Medulla oblongata (tissue), 1 donor: ENCODE measurements around the gene MICAL2.
A peak's percentile ranks its signal among the peaks of the same experiment; 100 is the strongest.

Experiments
- DNase-seq: peaks from one replicate; pipeline ENCODE4 v3.0.0-alpha.2; 2015; ENCODE audit errors: extremely low spot score

MICAL2 gene

DNA sequence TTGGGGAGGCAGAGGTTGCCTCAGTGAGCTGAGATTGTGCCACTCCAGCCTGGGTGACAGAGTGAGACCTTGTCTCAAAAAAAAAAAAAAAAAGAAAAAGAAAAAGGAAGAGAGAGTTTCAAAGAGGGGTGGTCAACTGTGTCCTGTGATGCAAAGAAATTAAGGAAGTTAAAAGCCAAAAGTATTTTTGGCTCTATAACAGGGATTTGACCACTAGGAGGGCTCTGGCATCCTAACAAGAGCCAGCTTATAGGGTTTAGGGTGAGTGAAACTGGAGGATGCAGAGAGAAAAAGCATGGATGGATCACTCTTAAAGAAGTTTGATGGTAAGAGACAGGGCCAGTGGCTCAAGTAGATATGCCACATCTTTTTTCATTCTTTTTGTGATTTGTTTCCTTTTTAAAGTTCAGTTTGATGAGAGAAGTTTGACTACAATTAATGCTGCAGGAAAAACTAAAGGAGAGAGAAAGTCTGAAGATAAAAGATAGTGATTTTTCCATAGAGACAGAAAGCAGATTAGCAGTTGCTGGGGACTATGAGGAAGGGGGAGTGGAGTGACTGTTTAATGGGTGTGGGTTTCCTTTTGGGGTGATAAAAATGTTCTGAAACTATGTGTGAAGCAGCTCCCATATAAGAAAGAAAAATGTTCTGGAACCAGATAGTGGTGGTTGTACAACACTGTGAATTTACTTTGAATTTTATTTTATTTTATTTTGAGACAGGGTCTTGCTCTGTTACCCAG lies 11.1 kb upstream of the MICAL2 start:
- no peak for DNase-seq

DNA sequence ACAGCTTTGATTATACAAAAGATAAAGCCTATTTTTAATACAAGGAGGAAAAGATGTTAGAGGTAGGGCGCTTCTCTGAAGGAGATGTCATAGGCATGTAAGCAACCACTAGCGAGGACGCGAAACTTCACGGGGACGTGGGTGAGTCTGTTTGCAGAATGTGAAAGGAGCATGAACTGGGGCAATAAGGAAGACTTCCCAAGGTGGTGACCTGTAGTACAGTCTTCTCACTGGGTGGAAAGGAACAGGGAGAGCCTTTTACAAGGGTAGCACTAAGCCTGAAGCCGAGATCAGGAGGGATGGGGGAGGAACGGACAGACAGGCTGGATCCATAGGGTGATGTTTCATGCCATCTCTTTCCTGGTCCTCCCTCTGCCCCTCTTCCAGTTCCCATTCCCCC lies 10.0 kb upstream of the MICAL2 start:
- no peak for DNase-seq

DNA sequence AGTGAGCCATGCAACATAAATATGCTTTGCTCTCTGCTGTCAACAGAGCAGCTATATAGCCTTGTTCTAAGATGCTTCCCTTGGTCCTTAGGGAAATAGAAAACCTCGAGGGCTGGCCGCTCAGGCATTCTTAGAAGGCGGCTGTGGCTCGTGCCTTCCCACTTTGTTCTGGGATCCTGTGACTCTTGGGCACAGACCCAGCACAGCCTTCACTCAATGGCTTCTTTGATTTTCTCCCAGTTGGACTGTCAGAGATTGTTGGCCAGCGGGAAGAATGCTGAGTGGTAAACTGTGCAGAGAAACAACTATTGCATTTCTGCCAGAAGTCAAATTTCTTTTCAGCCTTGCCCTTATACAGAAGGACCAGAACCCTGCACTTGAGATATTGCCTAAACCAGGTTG lies 9.5 kb upstream of the MICAL2 start:
- peak; percentile 94 for DNase-seq

DNA sequence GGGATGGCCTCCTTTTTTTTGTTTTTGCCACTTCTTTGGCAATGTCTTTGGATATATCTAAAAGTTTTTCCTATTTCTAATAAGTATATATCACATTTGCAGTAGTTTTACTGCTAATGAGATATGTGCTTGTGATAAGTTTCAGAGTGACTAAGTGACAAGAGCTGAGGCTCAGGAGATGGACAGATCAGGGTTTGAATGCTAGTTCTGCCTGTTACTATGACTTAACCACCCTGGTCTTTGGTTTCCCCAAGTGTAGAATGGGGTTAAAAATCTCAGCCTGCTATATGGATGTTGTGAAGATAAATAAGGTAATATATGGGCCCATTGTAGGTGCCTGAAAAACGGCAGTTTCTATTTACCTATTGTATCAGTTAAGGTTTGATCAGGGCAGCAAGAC lies 9.1 kb upstream of the MICAL2 start:
- DNase-seq, result no peak

DNA sequence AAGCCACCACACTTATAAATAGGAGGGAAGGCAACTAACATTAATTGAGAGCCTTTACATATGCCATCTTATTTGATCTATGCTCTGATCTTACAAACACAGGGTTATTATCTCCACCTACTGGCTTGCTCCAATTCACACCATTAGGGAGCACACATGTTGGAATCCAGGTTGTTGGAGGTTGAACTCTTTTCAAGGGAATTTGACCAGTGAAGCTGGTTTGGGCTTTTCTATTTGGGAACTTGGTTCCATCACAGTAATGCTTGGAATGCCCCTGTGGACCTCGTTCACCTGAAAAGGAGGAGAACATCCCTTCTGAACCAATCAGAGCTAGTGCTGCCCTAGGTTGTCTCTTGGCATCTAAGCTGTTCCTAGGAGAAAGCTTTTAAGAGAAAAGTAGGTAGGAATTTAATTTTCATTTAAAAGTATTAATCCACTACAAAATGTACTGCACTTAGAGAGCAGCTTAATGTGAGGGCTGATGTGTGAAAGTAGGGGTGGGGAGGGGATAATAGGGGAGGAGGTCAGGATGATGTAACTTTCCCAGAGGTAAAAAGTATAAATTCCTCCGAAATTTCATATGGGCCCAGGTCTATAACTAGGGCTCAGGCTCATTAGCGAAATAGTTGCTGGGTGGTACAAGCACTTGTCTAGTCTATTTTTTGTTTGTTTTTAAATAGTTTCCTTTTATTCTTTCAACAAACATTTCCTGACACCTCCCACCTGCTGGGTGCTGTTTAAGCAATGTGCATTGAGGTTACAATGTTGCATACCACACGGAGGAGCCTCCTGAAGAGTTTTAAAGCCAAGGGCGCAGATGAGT lies 7.6 kb upstream of the MICAL2 start:
- no peak for DNase-seq

DNA sequence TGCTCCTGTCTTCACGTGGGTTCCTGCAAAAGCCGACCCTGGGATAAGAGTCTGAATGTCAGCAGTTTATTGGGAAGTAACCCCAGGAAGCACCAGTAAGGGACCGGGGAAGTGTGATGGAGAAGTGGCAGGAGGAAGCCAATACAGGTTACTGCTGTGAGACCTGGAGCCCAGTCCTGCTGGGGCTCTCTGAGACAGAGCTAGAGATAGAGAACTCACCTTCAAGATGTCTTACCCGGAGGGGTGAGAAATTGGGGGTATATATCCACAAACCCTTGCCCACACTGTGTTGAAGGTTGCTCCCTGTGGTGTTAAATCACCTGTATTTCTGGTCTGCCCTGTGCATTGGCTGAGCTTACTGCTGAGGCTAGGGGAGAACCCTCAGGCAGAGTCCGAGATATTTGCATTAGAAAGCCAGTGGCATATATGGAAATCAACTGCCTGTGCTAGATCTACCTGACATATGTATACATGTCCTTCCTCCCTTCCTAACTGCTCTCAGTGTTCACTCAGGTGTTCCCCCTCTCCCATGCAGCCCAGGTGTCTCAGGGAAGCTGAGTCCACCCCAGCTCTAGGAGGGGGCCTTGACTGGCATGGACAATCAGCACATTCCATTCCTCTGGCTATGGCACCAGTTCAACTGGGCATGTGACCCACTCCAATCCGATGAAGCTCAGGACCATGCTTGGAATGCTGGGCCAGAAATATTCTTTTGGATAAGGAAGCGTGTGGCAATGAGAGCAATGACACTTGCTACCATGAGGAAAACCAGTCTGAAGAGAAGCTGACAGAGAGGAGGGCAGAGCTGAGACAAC lies 6.8 kb upstream of the MICAL2 start:
- DNase-seq, result no peak

DNA sequence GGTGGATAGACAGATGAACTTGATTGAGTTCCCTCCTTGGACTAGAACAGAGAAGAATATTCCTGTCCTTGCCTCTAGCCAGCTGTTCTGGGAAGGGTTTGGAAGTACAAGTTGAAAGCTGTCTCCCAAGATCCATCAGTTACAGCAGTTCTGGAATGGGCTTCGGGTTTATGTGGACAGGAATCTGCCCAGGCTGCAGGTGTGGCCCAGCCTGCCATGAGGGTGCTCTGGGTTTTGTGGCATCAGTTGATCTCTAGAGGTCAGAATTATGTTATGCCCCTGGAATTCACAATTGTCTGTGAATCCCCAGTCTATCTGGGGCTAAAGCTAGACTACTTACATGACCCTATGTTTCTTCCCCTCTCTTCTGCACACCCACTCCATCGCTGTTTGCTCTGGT lies 4.9 kb upstream of the MICAL2 start:
- DNase-seq, result no peak

DNA sequence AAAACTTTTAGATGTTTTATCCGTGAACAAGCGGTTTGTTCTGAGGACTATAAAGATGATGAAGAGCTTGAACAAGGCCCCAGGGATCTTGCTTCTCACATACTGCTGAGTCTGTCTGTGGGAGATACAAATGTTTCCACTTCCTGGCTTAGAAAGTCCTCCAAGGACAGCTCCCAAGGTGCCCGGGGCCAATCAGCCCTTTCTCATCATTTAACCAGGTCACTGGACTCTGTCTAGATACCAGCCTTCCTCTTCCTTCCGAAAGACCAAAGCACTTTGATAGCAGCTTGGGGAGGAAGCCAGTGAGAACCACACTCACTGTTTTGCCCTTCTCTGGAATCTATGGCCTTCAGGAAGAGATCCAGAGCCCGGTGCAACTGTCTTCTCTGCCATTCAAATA lies 4.3 kb upstream of the MICAL2 start:
- no peak for DNase-seq

DNA sequence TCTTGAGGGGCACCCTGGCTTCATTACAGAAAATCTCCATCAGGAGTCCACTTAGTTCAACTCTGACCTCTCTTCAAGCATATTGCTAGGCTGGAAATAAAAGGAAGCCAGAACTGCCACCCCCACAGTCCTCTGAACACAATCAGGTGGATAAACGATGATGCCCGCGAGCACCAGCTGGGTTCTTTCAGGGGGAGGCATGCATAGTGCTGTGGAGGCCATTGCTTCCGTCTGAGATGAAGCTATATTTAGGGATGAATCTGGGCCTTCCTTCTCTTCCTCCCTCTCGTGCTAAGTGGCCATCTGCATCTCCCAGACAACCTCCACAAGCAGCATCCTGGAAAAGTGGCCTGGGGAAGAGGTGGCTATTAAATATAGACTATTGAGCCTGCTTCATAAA lies 3.9 kb upstream of the MICAL2 start:
- no peak for DNase-seq

DNA sequence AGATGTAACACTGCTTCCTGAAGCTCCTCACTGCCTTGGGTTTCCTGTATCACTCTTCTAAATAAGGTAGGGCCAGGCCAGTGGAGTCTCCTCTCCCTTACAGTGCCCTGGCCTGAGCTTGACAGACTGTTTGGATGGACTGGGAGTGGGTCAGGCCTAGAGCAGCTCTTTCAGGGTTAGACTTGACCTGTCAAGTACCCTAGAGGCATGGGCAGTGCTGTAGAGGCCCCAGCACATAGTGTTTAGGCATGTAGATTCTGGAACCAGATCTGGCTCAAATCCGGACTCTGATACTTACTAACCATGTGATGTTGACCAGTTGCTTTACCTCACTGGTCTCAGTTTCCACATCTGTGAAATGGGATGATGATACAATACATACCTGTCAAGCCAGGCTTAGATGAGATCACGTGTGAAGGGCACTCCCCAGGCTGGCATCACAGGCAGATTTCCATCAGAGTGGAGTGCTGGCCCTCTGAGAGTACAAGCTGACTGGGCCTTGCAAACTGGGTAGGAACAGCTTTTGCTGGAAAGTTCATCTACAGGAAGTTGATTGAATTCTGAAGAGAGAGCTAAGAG lies 1.4 kb upstream of the MICAL2 start:
- DNase-seq, result no peak

DNA sequence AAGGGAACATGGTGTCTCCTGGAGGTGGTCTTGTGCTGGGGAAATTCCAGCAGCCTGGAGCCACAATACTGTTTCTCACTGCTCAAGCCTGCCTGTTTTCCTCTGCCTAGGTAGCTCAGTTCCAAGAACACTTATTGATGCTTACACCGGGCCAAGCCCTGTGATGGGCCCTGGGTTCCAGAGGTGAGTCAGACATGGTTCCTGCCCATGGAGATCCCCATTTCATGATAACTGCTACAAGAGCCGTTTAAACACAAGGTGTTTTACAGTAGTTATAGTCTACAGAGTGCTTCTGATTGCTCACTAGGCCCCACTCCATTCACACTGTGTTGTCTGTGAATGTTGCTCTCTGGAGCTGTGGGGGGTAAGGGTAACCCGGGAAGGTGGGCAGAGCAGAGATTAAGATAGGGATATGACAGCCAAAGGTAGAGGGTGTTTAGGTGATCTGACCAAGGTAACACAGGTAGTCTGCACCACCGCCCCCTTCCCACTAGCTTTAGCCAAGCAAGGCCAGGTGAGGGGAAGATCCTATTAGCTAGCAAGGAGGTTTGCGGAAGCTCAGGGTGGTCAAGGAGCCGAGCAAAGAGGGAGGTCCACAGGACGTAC lies 696 bp upstream of the MICAL2 start:
- DNase-seq, result no peak

DNA sequence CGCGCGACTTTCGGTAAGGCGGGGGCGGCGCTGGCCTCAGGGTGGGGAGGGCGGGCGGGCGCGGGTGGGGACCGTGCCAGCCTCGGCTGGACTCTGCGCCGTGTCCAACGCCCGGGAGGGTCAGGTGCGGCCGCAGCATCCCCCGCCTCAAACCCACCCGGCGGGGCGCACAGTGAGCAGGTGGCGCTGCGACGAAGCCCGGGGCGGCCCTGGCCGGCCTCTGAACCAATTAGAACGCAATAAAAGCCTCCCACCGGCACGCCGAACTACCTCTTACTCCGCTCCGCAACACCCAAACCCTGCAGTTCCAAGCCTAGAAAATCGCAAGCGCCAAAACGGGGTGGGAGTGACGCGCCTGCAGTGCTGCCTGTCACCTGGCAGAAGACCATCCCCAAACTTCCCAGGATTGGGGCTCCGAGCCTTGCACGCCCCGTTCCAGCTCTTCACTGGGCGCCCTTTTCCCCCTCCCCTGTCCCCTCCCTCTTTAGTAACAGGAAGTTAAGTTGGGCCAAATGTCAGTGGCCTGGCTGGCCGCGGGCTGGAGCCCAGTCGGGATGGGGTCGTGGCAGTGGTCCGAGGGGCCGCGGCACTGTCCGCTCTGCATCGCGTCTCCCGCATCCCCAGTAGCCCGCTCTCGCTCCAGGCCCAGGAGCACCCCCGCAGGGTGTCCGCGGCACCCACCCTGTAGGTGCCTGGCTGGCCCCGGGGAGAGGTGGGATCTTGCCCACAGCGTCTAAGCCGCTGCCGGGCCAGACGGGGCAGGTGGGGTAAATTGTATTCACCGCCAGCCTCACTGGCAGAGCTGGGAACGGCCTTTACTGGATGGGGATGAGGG lies 541 bp downstream of the MICAL2 start:
- peak; percentile 24 for DNase-seq

DNA sequence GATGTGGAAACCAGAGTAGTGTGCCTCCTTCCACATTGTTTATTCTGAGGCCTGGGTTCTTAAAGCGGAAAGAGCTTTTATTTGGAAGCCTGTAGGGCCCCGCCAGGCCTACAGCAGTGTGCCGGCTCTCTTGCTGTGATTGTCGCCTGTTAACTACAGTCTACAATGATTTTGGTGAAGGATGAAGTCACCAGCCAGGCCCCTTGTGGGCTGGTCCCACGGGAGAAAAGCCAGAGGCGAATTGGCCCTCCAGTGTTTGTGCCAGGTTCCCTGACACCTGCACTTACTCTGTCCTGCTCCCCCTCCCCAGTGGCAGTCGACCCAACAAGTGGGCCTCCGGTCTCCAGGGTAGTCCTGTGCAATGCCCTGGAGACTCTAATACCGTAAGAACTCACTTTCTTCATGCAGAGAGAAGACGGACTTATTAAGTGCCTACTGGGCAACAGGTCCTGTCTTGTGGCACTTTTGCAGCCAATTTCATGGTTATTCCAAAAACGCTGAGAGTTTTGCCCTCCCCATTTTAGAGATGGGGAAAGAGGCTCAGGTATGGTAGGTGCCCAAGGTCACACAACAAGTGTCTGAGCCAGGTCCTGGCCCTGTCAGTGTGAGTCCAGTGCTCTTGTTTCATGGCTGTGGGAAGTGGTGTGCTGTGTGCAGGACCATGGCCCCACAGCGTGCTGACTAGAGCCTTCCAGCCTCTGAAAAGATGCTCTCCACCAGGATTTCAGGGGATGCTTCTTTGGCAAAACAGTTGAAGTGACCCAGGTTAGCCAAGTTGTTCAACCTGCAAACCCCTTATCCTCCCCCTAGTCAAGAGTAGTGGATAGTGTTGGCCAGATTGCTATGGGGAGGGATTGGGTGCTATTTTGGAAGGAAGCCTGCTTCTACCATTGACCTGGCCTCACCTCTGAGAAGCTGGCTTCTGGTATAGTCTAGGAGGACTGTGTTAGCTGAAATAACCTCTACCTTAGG lies 1.4 kb downstream of the MICAL2 start:
- DNase-seq, result no peak

DNA sequence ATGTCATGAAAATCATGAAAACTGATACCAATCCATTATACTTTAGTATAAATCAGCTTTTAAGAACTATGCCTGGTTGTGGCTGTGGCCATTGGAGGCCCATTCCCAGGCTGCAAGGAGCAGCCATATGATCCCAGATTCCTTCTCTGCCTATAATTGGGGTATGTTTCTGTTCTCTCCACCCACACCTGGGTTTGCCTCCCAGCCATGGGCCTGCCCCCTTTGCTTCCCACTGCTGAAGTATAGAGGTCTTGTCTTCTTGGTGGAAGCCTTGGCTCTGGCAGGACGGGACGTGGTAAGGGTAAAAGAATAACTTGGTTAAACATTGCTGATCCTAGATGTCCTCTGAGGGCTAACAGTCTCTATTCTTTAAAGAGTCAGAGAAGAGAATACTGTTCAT lies 2.4 kb downstream of the MICAL2 start:
- no peak for DNase-seq

DNA sequence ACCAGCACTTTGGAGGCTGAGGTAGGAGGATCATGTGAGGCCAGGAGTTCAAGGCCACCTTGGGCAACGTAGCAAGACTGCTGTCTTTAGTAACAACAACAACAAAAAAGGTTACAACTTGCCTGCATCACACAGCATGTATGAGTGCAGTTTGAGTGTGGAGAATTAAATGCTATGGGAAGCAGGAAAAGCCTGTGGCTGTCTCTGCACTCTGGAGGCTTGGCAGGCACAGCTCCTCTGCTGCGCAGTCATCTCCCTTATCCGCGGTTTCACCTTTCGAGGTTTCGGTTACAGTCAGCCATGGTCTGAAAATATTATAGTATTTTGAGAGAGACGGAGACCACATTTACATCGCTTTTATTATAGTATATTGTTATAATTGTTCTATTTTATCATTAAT lies 2.9 kb downstream of the MICAL2 start:
- no peak for DNase-seq

DNA sequence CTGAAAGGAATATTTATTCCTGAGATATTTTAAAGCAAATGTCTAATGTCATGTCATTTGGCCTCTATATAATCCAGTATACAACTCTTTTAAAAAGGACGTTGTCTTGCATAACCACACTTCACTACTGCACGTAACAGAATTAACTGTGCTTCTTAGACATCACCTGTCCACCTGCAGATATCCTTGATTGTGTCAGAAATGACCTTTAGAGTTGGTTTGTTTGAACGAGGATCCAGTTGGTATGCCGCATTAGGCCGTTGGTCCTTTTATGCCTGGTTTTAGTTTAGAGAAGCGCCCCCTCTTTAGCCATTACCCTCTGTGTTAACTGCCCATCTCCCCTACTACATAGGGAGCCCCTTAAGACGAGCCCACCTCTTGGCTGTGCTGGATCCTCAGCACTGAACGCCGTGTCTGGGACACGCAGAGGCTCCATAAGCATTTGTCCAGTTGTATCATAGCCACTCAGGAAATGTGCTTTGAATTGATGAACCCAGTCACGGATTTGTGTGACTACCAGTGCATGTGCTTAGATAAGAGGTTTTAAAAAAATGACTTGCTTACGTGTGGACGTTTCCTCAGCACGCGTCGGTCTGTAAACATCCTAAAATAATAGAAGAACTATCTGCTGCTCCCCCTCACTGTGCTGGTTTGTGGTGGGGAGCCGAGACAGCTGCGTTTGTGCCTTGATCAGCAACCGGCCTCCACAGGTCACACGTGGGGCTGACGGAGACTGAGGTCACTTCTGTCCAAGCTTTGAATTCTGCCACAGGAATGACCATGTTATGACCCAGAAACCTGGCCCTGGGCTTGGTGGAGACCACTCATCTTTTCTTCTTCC lies 4.0 kb downstream of the MICAL2 start:
- DNase-seq, result no peak

DNA sequence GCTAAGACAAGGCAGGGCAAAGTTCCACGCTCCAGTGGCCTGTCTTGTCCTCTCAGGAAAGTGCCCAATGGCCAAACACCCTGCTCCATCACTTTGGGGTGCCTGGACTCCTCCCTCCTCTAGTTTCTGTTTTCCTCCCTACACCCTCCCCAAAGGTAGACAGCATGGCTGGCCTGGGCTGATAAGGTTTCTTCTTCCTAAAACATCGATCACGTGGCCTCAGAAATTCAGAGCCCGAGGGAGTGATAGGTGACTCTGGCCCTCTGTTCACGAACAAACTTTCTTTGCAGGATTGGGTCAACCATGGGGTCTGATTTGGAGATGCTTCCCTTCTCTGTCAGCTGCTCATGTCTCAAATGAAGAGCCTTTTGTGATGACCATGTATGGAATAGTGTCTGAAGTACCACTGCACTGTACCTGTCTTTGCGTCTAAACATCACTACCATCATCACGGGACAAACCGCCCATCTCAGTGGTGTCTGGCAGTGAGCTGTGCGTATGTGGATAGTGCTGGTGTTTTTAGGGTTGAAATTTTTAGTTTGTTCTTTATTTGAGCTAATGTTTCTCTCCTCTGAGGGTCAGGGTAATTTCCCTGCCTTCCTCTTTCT lies 6.1 kb downstream of the MICAL2 start:
- DNase-seq, result no peak

DNA sequence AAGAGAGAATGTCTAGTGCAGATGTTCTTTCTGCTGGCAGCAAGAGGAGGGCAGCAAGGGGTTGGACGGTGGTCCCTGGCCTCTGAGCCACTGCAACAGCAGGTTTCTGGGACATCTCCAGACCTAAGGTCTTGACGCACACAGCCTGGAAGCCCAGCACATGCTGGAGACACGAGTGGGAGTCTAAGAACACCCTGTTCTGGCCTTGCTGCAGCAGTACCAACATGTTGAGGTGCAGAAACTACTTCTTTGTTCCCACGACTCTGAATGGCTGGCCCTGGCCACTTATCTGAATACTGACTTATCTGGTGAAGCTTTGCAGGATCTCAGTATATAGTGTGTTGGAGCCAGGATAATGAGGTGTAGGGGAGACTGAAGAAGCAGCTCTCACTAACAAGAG lies 6.8 kb downstream of the MICAL2 start:
- no peak for DNase-seq
